GM21381 (cell line): ENCODE measurements around the gene MAPK8IP1.

Experiments used
- ATAC-seq: cut with Tn5 transposase; IDR thresholded peaks from one replicate; pipeline ENCODE4 v1.9.1; 2021; ENCODE audit warnings: mild to moderate bottlenecking, moderate library complexity; ENCODE audit not compliant: unreplicated experiment

The MAPK8IP1 gene

GRCh38 chr11:45906965-45907611 lies 21.6 kb downstream of the MAPK8IP1 start, which contains the start of gene FREY1:
FREY1 (minus strand) TSS chr11:45907271; CDS start chr11:45907245, 26 bp downstream.
- ATAC-seq, result no peak

- no peak for ATAC-seq
Observed at GRCh38 chr11:45907911-45908370, 22.5 kb downstream of the MAPK8IP1 start.

- ATAC-seq, result no peak
Observed at GRCh38 chr11:45909594-45910475, 24.4 kb downstream of the MAPK8IP1 start.

GRCh38 chr11:45910623-45911022 lies 25.2 kb downstream of the MAPK8IP1 start:
- no peak for ATAC-seq

GRCh38 chr11:45913514-45913913 lies 28.1 kb downstream of the MAPK8IP1 start:
- no peak for ATAC-seq

GRCh38 chr11:45913942-45914635 lies 28.6 kb downstream of the MAPK8IP1 start:
- no peak for ATAC-seq

- no peak for ATAC-seq
Observed at GRCh38 chr11:45915446-45915845, 30.0 kb downstream of the MAPK8IP1 start.

- peak; percentile 1 for ATAC-seq
Observed at GRCh38 chr11:45917286-45917622, 31.8 kb downstream of the MAPK8IP1 start.

- ATAC-seq, result peak; percentile 88
Observed at GRCh38 chr11:45917623-45918330, 32.3 kb downstream of the MAPK8IP1 start, which contains the start of gene PEX16. PEX16 (minus strand) TSS chr11:45917877; CDS start chr11:45917811, 66 bp downstream.

GRCh38 chr11:45918331-45918941 lies 33.0 kb downstream of the MAPK8IP1 start:
- no peak for ATAC-seq

- ATAC-seq, result no peak
Observed at GRCh38 chr11:45918962-45919675, 33.7 kb downstream of the MAPK8IP1 start.

GRCh38 chr11:45919806-45920530 lies 34.5 kb downstream of the MAPK8IP1 start:
- ATAC-seq, result no peak

- ATAC-seq, result no peak
Observed at GRCh38 chr11:45920531-45921477, 35.4 kb downstream of the MAPK8IP1 start.

GRCh38 chr11:45921561-45922424 lies 36.3 kb downstream of the MAPK8IP1 start:
- ATAC-seq, result no peak

- ATAC-seq, result no peak
Observed at GRCh38 chr11:45922425-45923082, 37.1 kb downstream of the MAPK8IP1 start, which contains the start of gene LARGE2. LARGE2 (plus strand) TSS chr11:45922656; CDS start chr11:45922883, 227 bp downstream.
